ENCODE data around the gene KAT6B. TPM values are rescaled to one million over a fixed set of nuclear protein-coding genes. Genes with fewer than 3 reads are reported as not detected.

KAT6B gene
- total and polyA plus RNA-seq, 11 donors, result 10.4 to 61.3 (median 42.9) TPM

DNA sequence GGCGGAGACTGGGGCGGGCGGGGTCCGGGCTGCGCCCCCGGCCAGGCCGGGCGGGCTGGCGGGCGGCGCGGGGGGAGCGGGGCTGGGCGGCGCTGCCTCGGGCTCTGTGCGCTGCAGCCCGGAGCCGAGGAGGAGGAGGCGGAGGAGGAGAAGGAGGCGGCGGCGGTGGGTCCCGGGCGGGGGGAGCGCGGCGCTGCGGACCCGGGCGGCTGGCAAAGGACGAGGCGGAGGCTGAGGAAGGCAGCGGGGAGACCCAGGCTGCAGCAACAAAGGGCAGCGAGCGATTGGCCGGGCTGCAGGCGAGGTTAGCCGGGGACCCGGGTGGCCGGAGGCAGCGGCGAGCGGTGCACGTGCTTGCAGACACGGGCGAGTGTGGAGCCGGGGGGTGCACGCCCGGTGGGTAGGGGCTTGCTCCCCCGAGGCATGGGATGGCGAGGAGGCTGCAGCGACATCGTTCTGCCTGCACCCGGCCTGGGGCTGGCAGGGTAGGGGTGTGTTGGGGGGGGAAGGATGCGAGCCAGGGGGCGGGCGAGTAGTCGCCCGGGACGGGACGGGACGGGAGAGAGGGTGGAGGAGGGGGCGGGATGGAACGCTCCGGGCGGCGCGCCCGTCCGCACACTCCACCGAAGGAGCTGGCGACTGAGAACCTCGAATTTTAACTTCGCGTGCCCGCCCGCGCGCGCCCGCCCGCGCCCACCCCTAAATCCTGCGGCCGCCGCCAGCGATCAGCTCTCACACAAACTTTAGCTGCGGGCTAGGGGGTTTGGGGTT lies 844 bp upstream of the KAT6B start:
- H3K36me3 ChIP-seq, result no peaks in the 10 kb centered on the region
- intact Hi-C loops (cut with DNase I), result loop anchor here in 8 of 10 donors (2.0 to 10.0 kb wide), 10 partner anchors 159 to 1051 kb away; partner anchors contain the start of genes COMTD1 (in 2 of the 8) and SAMD8 (in 1 of the 8)
- ATAC-seq, result peak in 2 of 4 donors; percentile 33 to 44
- 0 to 1% (median 0%) methylated on average over 34 to 89 of the region's 89 CpGs for WGBS, 4 donors
- H3K27ac ChIP-seq, result peak overlapping the region; percentile 75 to 99 (median 94)
- peak overlapping the region; percentile 67 to 99 (median 88) for H3K4me3 ChIP-seq
- H3K27me3 ChIP-seq, result no peaks in the 10 kb centered on the region
- TF ChIP-seq CTCF (IDR thresholded peaks at IDR 0.05) (no peak), POLR2A (IDR thresholded peaks at IDR 0.05) (no peak)
- H3K4me1 ChIP-seq, result peaks cover 0 to 52% (median 31%) of the 10 kb centered on the region in 12 donors
- no peaks in the 10 kb centered on the region for H3K9me3 ChIP-seq
- peak in 2 of 5 donors; percentile 58 to 63 for DNase-seq

DNA sequence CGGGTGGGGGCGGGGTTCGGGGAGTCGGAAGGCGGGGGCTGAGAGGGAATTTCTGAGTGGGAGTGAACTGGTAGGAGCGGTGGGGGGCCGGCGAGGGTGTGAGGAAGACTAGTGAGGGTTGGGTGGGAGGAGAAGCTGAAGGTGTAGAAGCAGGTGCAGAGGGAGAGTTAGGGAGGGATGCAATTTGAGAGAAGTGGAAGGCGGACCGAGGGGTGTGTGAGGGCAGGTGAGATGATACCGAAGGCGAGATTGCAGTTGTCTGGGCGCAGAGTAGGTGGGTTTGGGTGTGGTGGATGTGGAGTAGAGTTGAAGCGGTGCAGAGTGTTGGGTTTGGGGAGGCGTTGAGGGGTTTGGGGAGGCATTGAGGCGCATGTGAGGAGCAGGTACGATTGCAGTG lies 643 bp downstream of the KAT6B start:
- WGBS, 4 donors, result 7 to 14% (median 10%) methylated on average over 17 of the region's 17 CpGs
- ATAC-seq, result no peak
- no peaks in the 10 kb centered on the region for H3K27me3 ChIP-seq
- no peaks in the 10 kb centered on the region for H3K36me3 ChIP-seq
- H3K27ac ChIP-seq, result peak overlapping the region in 9 of 12 donors; percentile 42 to 100 (median 99)
- peak overlapping the region; percentile 29 to 99 (median 86) for H3K4me3 ChIP-seq
- no peaks in the 10 kb centered on the region for H3K9me3 ChIP-seq
- intact Hi-C loops (cut with DNase I), result loop anchor here in 8 of 10 donors (5.0 to 10.0 kb wide), 8 partner anchors 158 to 1052 kb away; partner anchors contain the start of genes COMTD1 (in 2 of the 8) and SAMD8 (in 1 of the 8)
- no peak for DNase-seq
- TF ChIP-seq CTCF (IDR thresholded peaks at IDR 0.05) (no peak), POLR2A (IDR thresholded peaks at IDR 0.05) (no peak)
- peaks cover 0 to 54% (median 33%) of the 10 kb centered on the region in 12 donors for H3K4me1 ChIP-seq

- Histone ChIP-seq H3K9me3 (no peaks in the 10 kb centered on the region), H3K4me3 (peak overlapping the region in 8 of 12 donors; percentile 67 to 99 (median 95)), H3K27ac (peak overlapping the region in 5 of 12 donors; percentile 42 to 100 (median 100)), H3K36me3 (no peaks in the 10 kb centered on the region), H3K27me3 (no peaks in the 10 kb centered on the region), H3K4me1 (peaks cover 0 to 51% (median 28%) of the 10 kb centered on the region in 12 donors)
- 79 to 91% (median 88%) methylated on average over 7 of the region's 7 CpGs for WGBS, 4 donors
- DNase-seq, result no peak
- no peak for ATAC-seq
- TF ChIP-seq CTCF (IDR thresholded peaks at IDR 0.05) (no peak), POLR2A (IDR thresholded peaks at IDR 0.05) (no peak)
- intact Hi-C loops (cut with DNase I), result loop anchor here in 8 of 10 donors (5.0 to 10.0 kb wide), 8 partner anchors 157 to 1053 kb away; partner anchors contain the start of genes COMTD1 (in 2 of the 8) and SAMD8 (in 1 of the 8)
These were observed 1.3 kb downstream of the KAT6B start for GRCh38 chr10:74827694-74828093.

- intact Hi-C loops (cut with DNase I), result loop anchor here in 8 of 10 donors (5.0 to 10.0 kb wide), 8 partner anchors 156 to 1054 kb away; partner anchors contain the start of genes COMTD1 (in 2 of the 8) and SAMD8 (in 1 of the 8)
These were observed 2.5 kb downstream of the KAT6B start for GRCh38 chr10:74828946-74829345.

More at GRCh38 chr10:74828946-74829345, 2.5 kb downstream of the KAT6B start:
- Histone ChIP-seq H3K4me3 (no peak overlapping the region), H3K9me3 (no peaks in the 10 kb centered on the region), H3K36me3 (no peaks in the 10 kb centered on the region), H3K27me3 (no peaks in the 10 kb centered on the region), H3K4me1 (peaks cover 0 to 51% (median 29%) of the 10 kb centered on the region in 12 donors), H3K27ac (peak overlapping the region in 1 of 12 donors; percentile 14)
- no peak for DNase-seq
- WGBS, 4 donors, result 53 to 65% (median 59%) methylated on average over 4 of the region's 4 CpGs
- TF ChIP-seq POLR2A (IDR thresholded peaks at IDR 0.05), result no peak
- TF ChIP-seq CTCF (IDR thresholded peaks at IDR 0.05), result no peak
- ATAC-seq, result no peak
